ENCODE results near the gene BRD2. TPM values are rescaled to one million over a fixed set of nuclear protein-coding genes. Genes with fewer than 3 reads are reported as not detected.

The BRD2 gene
- total RNA-seq, 4 donors from 2014 or later: 97.5 to 130 (median 119) TPM

DNA sequence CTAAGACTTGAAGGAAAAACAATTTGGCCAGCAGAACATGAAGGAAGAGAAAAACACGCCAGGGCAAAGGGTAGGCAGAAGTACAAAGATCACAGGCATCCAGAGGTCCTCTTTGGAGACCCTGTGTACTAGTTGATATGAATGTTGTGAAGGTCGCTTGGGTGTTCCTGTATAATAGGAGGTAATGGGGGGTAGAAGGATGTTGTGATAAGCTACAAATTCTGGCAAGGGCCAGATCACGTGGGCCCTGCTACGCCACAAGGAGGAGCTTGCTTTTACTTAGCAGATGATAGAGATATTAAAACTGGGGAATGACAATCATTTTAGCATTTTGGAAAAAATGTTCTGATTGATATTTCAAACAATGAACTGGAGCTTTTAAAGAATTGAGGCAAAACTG is 14.6 kb upstream of the BRD2 start:
- intact Hi-C loops (cut with DNase I; ENCODE audit: low total_unique reads): no loop called here
- DNase-seq (ENCODE audit: low spot score in 2 of 2): no peak

GRCh38 chr6:32954267-32954666 is 14.1 kb upstream of the BRD2 start:
- intact Hi-C loops (cut with DNase I; ENCODE audit: low total_unique reads): no loop called here
- TF ChIP-seq, protein P1, sequence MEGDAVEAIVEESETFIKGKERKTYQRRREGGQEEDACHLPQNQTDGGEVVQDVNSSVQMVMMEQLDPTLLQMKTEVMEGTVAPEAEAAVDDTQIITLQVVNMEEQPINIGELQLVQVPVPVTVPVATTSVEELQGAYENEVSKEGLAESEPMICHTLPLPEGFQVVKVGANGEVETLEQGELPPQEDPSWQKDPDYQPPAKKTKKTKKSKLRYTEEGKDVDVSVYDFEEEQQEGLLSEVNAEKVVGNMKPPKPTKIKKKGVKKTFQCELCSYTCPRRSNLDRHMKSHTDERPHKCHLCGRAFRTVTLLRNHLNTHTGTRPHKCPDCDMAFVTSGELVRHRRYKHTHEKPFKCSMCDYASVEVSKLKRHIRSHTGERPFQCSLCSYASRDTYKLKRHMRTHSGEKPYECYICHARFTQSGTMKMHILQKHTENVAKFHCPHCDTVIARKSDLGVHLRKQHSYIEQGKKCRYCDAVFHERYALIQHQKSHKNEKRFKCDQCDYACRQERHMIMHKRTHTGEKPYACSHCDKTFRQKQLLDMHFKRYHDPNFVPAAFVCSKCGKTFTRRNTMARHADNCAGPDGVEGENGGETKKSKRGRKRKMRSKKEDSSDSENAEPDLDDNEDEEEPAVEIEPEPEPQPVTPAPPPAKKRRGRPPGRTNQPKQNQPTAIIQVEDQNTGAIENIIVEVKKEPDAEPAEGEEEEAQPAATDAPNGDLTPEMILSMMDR (IDR thresholded peaks at IDR 0.05): no peak
- no peak for TF ChIP-seq POLR2A (IDR thresholded peaks at IDR 0.05)
- WGBS, 2 donors: 77 to 89% methylated on average over 4 of the region's 4 CpGs
- H3K4me3 ChIP-seq (ENCODE audit: low read depth, poor library complexity, severe bottlenecking): no peak overlapping the region
- no peak for DNase-seq (ENCODE audit: low spot score in 2 of 2)

More for the DNA sequence above, 14.6 kb upstream of the BRD2 start:
- WGBS, 2 donors: 74 to 76% methylated on average over 4 of the region's 4 CpGs
- TF ChIP-seq, protein P1 (IDR thresholded peaks at IDR 0.05): no peak
- TF ChIP-seq POLR2A (IDR thresholded peaks at IDR 0.05): no peak
- H3K4me3 ChIP-seq (ENCODE audit: low read depth, poor library complexity, severe bottlenecking): no peak overlapping the region

GRCh38 chr6:32954986-32955802 is 13.2 kb upstream of the BRD2 start:
- DNase-seq (ENCODE audit: low spot score in 2 of 2): no peak
- 43 to 45% methylated on average over 3 of the region's 3 CpGs for WGBS, 2 donors
- intact Hi-C loops (cut with DNase I; ENCODE audit: low total_unique reads): no loop called here
- no peak overlapping the region for H3K4me3 ChIP-seq (ENCODE audit: low read depth, poor library complexity, severe bottlenecking)
- TF ChIP-seq, protein P1 (IDR thresholded peaks at IDR 0.05): no peak
- TF ChIP-seq POLR2A (IDR thresholded peaks at IDR 0.05): no peak

DNA sequence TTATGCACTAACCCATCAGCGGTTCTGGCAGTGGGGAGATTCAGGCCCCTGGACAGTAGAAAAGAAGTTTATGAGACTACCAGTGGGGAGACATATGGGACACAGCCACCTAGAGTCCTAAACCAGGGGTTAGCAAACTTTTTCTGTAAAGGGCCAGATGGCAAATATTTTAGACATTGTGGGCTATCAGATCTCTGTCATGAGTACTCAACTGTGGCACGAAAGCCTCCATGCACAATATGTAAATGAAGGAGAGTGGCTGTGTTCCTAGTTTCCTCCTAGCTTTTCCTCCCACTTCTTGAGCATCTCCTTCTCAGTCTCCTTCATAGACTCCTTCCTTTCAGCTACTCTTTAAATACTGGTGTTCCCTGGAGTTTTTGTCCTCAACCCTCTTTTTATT is 12.2 kb upstream of the BRD2 start:
- H3K4me3 ChIP-seq (ENCODE audit: low read depth, poor library complexity, severe bottlenecking): no peak overlapping the region
- DNase-seq (ENCODE audit: low spot score in 2 of 2): no peak
- WGBS, 2 donors: 81 to 87% methylated on average over 2 of the region's 2 CpGs
- no peak for TF ChIP-seq POLR2A (IDR thresholded peaks at IDR 0.05)
- TF ChIP-seq, protein P1 (IDR thresholded peaks at IDR 0.05): no peak
- intact Hi-C loops (cut with DNase I; ENCODE audit: low total_unique reads): no loop called here

GRCh38 chr6:32960563-32960962 is 7.8 kb upstream of the BRD2 start:
- 85 to 93% methylated on average over 5 of the region's 5 CpGs for WGBS, 2 donors
- H3K4me3 ChIP-seq (ENCODE audit: low read depth, poor library complexity, severe bottlenecking): no peak overlapping the region
- intact Hi-C loops (cut with DNase I; ENCODE audit: low total_unique reads): no loop called here
- no peak for DNase-seq (ENCODE audit: low spot score in 2 of 2)
- TF ChIP-seq, protein P1 (IDR thresholded peaks at IDR 0.05): no peak
- no peak for TF ChIP-seq POLR2A (IDR thresholded peaks at IDR 0.05)
